HG02970 (cell line): ENCODE measurements around the gene TRIM37.
"Not testable (repeated sequence)": the region's sequence is repeated elsewhere in the genome, so short reads cannot be mapped to it uniquely, and the experiment has no call there.

Source experiments
- ATAC-seq: cut with Tn5 transposase; IDR thresholded peaks from one replicate; pipeline ENCODE4 v1.9.1; 2021; ENCODE audit warnings: mild to moderate bottlenecking, moderate library complexity, moderate number of reproducible peaks; ENCODE audit not compliant: unreplicated experiment, low FRiP score

Gene TRIM37

DNA sequence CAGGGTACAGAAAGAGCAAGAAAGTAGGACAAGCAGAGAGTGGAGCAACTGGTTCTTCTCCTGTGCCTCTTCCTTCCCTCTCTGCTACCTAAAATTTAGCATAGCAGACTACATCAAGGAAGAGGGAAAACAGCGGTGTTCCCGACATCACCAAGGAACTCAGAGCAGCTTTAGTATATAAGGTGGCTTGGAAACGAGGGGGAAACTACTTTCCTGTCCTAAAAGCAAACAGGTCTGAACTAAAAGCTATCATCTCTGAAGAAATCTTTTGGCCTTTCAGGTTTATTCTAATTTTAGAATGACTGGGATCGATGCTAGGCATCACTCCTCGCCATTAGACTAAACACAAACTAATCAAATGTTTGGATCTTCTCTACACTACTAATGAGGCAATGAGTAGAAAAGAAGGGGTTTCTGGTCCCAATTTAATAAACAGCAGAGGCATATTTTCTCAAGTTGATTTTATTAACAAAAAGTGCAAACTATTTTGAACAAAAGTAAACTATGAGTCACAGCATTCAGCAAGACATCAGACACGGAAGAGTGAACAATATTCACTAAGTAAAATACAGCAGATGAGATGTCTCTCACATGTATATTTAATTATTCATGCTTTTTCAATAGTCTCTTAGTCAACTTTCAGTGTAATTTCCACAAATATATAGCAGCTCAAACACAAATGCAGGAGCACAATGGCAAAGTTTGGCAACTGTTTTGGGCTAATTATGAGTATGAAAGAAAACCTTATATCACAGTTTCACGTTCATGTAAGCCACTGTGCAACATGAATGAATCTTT is 108.7 kb downstream of the TRIM37 start:
- ATAC-seq, result no peak

DNA sequence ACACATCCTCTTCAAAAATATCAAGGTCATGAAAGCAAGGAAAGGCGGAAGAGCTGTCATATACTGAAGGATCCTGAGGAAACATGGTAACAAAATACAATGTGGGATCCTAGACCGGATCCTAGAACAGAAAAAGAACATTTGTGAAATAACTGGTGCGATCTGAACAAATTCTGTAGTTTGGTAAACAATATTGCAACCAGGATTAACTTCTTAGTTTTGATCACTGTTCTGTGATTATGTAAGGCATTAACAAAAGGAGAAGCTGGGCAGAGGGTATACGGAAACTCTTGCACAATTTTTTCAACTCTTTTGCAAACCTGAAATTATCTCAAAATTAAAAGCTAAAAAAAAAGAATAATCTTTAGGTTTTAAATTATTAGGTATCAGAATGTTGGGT is 109.7 kb downstream of the TRIM37 start:
- no peak for ATAC-seq

DNA sequence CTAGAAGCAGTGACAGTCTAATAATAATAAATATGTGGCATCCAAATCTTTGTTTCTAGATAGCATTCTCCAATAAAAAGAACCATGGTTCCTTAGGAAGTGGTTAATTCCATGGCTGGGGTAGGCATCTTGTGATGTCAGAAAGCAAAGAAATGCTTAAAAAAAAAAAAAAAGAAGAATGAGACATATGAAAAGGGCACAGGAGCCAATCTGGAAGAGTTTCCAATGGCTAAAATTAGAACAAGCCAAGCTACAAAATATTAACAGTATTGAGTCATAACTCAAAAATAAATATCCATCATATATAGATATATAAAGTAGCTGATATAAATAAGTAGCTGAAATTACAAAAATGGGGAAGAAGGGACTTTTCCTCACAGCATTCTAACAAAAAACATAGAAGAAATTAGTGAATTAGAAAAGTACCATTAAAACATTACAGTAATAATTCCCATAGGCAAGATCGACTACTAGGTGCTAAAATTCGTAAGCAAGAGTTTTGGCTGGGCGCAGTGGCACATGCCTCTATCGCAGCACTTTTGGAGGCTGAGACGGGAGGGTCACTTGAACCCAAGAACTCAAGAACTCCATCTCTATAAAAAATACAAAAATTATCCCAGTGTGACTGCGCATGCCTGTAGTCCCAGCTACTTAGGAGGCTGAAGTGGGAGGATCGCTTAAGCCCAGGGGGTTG is 111.3 kb downstream of the TRIM37 start:
- ATAC-seq, result no peak

DNA sequence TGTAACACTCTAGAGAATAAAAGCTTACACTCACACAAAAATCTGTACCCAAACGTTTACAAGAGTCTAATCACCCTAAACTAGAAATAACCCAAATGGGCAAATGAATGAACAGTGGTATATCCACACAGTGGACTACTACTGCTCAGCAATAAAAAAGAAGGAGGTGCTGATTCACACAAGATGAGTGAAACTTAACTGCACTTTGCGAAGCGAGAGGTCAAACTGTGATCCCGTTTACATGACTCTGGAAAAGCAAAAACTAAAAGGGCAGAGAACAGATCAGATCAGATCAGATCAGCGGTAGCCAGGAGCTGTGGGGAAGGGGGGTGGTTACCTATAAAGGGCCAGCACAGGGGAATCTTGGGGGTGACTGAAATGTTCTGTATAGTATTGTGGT is 113.4 kb downstream of the TRIM37 start:
- ATAC-seq, result no peak

DNA sequence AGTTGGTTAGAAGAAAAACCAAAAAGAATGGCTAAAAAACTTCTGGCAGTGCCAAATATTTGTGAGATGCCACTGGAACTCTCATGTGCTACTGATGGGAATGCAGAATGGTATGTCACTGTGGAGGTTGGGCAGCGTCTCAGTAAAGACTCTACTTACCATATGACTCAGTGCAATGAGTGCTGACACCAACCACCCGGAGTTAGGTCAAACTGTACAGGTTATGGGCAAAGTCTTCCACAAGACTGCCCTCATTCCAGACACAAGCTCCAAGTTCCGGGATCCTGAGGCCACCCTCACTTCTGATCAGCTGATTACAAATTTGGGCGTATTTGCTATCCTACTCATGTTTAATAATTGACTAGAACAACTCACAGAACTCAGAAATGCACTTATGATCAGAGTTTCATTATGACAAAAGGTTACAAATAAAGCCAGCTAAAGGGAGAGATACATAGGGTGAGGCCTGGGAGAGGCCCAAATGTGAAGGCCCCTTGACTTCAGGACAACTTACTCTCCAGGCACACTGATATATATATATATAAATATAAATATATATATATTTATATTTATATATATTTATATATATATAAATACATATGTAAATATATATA is 114.9 kb downstream of the TRIM37 start:
- ATAC-seq, result peak; percentile 52

DNA sequence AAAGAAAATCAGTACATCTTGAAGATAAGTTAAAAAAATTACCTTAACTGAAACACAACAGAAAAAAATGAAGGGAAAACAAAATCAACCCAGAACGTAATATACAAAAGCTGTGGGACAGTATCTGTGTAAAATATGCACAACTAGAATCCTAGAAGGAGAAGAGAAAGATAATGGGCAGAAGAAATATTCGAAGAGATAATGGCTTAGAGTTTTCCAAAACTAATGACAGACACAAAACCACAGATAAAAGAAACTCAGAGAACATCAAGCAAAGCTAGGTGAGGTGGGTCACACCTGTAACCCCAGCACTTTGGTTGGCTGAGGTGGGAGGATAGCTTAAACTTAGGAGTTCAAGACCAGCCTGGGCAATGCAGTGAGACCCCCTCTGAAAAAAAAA is 117.1 kb downstream of the TRIM37 start:
- no peak for ATAC-seq

DNA sequence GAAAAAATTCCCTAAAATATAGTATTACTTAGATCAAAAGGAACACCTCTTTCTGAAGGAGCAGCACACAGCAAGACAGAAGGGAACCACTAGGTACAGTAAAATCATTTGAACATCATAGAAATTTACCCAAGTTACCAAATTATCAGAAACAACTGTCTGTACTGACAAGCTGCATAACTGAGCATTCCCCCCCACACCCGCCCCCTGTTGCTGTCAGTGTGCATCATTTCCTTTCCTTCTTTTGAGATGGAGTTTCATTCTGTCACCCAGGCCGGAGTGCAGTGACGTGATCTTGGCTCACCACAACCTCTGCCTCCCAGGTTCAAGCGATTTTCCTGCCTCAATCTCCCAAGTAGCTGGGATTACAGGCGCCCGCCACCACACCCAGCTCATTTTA is 120.7 kb downstream of the TRIM37 start:
- no peak for ATAC-seq

DNA sequence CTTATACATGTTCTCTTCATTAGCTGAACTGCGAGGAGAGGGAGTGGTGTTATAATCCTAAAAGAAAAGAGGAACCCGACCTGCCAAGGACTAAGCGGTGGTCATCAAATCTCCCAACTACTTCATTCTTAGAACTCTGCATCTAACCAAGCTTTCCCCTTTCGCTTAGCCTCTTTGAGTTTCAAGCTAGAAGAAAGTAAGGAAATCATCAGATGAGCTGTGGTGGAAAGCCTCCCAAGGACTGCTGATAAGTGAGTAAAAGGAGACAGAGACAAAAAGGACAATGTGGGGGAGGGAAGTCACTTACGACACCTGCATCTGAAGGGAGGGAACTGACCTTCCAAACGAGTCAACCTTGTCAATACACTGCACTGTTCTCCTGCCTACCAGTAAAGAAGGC is 121.3 kb downstream of the TRIM37 start:
- ATAC-seq, result no peak

DNA sequence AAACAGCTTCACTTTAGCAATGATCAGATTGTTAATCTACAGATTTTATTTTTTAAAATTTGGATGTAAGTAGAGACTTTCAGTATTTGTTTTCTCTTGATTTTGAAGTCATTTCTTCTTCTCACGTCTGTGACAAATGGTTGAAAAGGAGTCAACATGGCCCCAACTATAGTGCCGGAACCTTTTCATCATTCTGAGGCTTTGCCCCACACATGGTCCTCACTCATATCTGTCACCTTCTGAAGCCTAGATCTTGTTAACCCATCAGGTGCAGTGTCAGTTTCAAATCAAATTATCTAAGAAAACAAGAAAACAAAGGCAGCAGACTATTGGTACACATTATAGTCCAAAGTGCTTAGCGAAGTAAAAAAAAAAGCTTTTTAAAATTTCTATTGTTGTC is 124.1 kb downstream of the TRIM37 start:
- no peak for ATAC-seq

DNA sequence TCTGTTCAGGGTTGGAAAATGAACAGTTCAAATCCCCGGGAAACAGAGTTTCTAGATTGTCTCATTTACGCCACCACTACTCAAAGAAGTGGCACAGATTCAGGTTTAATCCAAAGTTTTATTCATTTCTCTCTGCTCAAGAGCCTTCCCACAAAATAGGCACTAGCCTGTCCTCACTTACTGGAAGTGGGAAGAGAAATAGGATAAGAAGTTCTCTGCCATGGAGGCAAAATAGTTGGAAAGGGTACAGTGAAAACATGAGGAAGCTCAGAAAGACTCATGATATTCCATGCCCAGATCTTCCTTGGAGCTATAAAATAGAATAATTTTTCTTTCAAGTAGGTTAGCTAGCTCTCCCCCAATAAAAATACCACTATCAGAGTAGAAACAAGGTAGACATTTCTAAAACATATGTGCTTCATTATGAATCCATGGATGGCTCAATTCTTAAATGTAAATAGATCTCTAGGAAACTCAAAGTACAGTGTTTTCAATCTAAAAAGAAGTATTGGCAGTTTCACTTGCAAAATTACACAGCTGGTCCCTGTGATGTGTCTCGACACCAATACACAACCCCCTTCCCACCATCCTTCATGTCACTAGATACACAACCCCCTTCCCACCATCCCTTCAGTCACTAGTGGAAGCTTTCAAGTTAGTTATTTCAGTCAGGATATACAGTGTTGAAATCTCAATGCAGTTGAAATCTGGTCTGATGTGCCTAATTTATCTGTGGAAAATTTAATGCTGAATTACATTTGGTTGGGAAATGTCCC is 125.8 kb downstream of the TRIM37 start:
- no peak for ATAC-seq

DNA sequence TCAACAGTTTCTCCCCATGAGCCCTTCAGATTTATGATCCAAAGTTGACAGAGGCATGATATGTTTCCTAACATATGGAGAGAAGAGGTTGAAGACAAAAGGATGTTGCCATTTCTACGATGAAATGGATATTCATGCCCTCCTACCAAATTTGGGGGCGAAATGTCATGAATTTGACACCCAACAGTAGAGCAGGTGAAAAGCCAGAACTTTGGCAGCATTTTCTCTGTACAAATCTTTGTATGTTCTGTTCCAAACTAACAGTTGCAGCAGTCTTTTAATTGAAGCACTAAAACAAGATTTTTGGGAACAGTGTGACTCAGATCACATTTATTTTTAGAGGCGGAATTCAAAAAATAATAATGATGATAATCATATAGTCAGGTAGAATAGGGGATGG is 130.1 kb downstream of the TRIM37 start:
- no peak for ATAC-seq

DNA sequence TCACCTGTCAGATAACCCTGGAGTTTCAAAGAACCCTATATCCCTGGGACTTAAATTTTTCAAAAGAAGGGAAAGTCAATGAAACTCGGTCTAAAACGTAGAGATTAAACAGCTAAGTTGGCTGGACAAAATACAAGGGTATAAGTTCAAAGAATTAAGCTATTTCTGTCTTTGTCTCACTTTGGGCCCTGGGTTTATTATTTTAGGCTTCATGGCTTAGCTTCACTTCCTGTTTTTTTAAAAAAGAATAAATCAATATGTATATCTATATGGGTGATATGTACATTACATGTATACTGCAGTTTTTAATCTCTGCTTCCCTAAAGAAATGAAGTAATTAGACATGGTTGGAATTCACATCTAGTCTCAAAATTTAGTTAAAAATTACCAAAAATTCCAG is 132.3 kb downstream of the TRIM37 start:
- ATAC-seq, result no peak

DNA sequence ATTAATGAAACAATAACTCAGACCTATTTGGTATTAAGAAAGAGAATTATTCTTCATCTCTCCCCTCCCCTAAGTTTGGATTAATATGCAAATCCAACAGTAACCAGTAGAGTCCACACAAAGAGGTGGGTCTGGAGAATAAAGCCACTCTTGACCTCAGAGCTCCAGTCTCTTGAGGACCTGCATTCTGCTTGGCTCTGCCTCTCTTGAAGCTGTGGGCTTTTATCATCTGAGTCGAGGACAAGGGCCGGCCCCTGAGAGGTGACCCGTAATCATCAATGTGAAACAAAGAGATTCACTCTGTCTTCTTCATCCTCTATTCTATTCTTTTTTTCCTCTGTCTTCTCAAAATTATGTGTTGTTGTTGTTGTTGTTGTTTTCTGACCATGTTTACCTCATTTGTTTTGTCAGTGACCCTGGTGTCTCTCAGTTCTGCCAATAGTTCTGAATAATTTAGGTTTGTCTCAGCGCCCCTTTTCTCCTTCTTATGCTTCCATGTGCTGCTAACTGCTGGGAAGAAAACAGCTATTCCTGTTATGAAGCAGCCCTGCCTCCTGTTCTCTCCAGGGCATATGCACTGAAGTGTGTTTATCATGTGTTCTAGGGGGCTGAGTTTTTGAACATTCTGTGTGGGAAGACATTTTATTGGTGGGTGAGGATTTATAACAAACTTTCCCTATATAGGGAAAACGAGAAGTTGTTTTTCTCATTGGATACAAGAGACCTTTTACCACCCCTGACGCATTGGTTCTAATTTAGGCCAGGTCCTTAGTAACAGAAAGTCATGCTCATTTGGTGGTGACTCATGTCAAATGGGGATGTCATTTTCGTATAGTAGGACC is 135.8 kb downstream of the TRIM37 start:
- ATAC-seq, result no peak

DNA sequence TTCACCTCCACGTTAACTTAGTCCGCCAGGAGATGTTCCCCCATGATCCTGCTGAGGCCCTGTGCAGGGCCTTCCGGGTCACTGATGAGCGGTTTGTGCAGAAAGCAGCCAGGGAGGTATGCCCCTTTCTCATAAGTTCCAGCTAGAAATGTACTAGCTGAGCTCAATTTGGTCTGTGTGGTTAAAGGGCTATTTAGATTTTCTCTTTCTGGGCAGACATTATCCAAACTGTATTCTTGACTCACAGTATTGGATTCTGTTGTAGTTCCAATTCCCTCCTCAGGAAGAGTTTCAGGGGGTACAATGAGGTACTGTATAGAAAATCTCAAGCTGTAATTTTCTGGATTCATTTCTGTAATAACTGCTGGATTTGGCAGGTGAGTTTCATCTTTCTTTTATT is 137.1 kb downstream of the TRIM37 start:
- ATAC-seq, result no peak

DNA sequence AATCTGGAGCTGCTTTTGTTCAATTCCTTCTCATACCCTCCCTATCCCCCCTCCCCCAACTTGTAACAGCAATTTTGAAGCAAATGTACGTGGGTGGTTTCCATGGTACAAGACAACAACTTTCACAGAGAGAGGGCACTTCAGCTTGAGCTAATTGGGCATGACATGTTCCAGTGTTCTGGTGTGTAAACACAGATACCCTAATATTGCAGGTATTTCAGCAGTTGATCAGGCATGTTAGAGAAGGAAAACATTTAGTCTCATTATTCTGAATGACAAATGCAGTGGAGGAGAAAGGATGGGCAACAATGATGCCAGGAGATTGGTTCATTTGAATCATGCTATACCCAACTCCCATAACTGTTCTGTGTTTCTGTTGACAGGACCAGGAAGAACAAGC is 137.5 kb downstream of the TRIM37 start:
- ATAC-seq, result no peak

DNA sequence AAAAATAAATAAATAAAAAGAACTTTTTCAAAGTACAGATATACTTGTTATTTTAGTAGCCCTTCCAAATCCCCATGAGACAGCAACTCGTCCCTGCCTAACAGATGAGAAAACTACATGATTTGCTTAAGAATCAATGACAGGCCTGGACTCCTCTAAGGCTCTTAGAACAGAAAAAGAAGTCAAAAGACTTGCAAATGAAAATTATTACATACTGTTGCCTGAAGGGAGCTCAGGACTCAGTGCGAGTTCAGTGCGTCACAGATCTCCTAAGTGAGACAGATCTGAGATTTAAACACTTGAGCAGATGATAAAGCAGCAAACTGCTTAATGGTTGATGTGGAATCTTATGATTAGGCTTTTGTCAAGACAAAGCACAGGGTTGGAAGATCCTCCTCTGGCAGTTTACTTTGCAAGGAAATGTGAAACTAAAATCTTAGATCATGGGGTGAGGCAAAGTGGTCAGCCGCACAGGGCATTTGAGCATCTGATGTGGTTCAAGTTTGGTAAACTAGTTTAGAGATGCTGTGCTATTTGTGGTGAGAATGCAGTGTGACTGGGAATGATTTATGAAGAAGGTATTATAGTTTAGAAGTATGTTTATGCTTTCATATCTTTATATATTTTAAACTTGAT is 138.1 kb downstream of the TRIM37 start:
- ATAC-seq, result no peak

DNA sequence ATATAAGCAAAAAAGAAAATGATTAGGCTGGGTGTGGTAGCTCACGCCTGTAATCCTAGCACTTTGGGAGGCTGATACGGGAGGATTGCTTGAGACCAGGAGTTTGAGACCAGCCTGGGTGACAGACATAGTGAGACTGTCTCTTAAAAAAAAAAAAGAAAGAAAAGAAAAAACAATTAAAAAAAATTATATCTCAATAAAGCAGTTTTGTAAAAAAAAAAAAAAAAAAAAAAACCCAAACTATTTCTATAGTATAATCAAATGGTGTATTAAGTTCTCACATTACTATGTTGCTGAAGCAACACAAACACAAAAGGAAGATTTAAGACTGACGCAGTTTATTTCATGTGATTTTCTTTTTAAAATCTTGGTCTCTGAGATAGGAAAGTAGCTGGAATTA is 140.5 kb downstream of the TRIM37 start:
- ATAC-seq, result no peak

DNA sequence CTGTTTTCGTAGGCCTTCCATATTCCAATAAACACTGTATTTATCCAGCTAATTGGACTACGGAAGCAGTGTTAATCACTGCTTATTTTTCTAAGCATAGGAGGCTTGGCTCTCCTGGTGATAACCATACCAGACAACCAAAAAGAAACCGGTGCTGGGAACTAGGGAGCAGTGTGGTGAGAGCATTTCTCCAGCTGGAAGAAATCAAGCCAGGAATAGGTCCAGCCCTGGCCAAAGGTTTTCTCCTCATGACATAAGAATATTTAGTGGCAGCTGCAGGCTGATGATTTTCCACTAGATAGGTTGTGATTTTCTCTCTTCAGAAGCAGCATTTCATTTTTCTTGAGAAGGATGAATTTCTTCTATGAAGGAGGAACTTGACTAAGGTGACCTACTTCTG is 141.5 kb downstream of the TRIM37 start:
- no peak for ATAC-seq

DNA sequence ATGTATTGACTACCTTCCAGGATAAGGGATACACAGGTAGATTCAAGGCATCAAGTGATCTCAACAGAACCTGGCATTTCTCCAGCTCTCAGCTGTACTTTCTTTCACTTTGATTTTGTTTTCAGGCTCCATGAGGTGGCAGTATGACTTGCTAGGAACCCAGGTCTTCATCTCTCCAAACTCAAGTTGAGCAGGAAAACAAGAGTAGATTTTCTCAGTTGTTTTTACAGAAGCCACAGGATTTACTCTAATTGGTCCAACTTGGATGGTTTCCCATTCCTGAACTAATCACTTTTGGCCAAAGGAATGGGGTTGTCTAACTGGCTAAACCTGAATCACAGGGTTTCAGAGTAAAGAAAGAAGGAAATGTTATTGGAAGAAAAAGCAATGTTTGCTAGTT is 146.6 kb downstream of the TRIM37 start:
- no peak for ATAC-seq

DNA sequence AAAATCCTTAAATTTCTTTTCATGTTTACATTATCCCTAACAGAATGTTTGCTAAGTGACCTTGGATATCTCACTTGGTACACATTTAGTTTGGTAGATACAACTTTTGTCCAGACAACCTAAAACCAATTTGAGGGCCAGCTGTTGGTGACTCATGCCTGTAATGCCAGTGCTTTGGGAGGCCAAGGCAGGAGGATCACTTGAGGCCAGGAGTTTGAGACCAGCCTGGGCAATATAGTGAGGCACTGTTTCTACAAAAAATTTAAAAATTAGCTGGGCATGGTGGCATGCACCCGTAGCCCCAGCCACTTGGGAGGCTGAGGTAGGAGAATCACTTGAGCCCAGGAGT is 149.0 kb downstream of the TRIM37 start:
- ATAC-seq, result not testable (repeated sequence)
